Left ventricle myocardium inferior (tissue), 1 donor: ENCODE measurements around the gene ZNF641. TPM values are rescaled to one million over a fixed set of nuclear protein-coding genes. Genes with fewer than 3 reads are reported as not detected.
"Not testable (repeated sequence)": the region's sequence is repeated elsewhere in the genome, so short reads cannot be mapped to it uniquely, and the experiment has no call there.

ENCODE experiments used
- DNase-seq: peaks from one replicate; pipeline ENCODE4 v3.0.0-alpha.2; 2020
- H3K27ac ChIP-seq: fragments of 200-600 bp; replicated peaks from 2 replicates; pipeline ENCODE4 v1.8.0; 2021
- H3K27me3 ChIP-seq: fragments of 200-600 bp; 2 replicates; pipeline ENCODE4 v1.8.0; 2021; ENCODE audit warnings: low read depth
- H3K36me3 ChIP-seq: fragments of 200-600 bp; 2 replicates; pipeline ENCODE4 v1.8.0; 2021
- H3K4me1 ChIP-seq: fragments of 200-600 bp; 2 replicates; pipeline ENCODE4 v1.8.0; 2021
- H3K4me3 ChIP-seq: fragments of 200-600 bp; 2 replicates; pipeline ENCODE4 v1.8.0; 2021; ENCODE audit warnings: mild to moderate bottlenecking, moderate library complexity
- H3K9me3 ChIP-seq: fragments of 200-600 bp; replicated peaks from 2 replicates; pipeline ENCODE4 v1.8.0; 2021
- CTCF ChIP-seq: fragments of 200-600 bp; IDR thresholded peaks from 2 replicates; pipeline ENCODE4 v1.8.0; 2021; ENCODE audit warnings: antibody characterized with exemption, mild to moderate bottlenecking, borderline replicate concordance
- intact Hi-C: fragments of 100-400 bp; cut with micrococcal nuclease; formaldehyde crosslinking; loops from one replicate; pipeline ENCODE4 v1.11.0; 2022
- total RNA-seq: library from RNA; stranded (reverse); fragmentation: NEBNext Ultra II Directional; extraction: Animal tissue kit (Norgen Biotek cat#: 25700); gene quantifications from one replicate; pipeline ENCODE4 v1.2.1, GENCODE V29; 2021
- donor health status: DM: no; HTN: yes; CAD: no; lungs with severe emphysema.

ZNF641 gene
- total RNA-seq, 1 donor from 2014 or later = 16.0 TPM

- no peak for TF ChIP-seq CTCF
- intact Hi-C loops = no loop called here
- Histone ChIP-seq H3K27me3 (no peaks in the 10 kb centered on the region), H3K27ac (no peak overlapping the region), H3K4me3 (no peak overlapping the region), H3K9me3 (no peaks in the 10 kb centered on the region), H3K36me3 (peaks cover 17% of the 10 kb centered on the region), H3K4me1 (no peaks in the 10 kb centered on the region)
- no peak for DNase-seq
These were observed 14.7 kb downstream of the ZNF641 start for GRCh38 chr12:48336061-48336460.

GRCh38 chr12:48334808-48335207 lies 15.9 kb downstream of the ZNF641 start:
- intact Hi-C loops = no loop called here
- no peaks in the 10 kb centered on the region for H3K9me3 ChIP-seq
- H3K27ac ChIP-seq = no peak overlapping the region
- no peak overlapping the region for H3K4me3 ChIP-seq
- peaks cover 5% of the 10 kb centered on the region for H3K36me3 ChIP-seq
- H3K4me1 ChIP-seq = no peaks in the 10 kb centered on the region
- DNase-seq = no peak
- TF ChIP-seq CTCF = no peak
- H3K27me3 ChIP-seq = no peaks in the 10 kb centered on the region

GRCh38 chr12:48333680-48334079 lies 17.0 kb downstream of the ZNF641 start:
- H3K4me3 ChIP-seq, DNase-seq, H3K4me1 ChIP-seq, H3K27ac ChIP-seq, H3K9me3 ChIP-seq, intact Hi-C loops, H3K27me3 ChIP-seq, H3K36me3 ChIP-seq: not testable (repeated sequence)

GRCh38 chr12:48331399-48331798 lies 19.3 kb downstream of the ZNF641 start:
- no peak overlapping the region for H3K4me3 ChIP-seq
- DNase-seq = no peak
- no peak for TF ChIP-seq CTCF
- no peaks in the 10 kb centered on the region for H3K36me3 ChIP-seq
- peaks cover 8% of the 10 kb centered on the region for H3K27me3 ChIP-seq
- H3K9me3 ChIP-seq = no peaks in the 10 kb centered on the region
- no peak overlapping the region for H3K27ac ChIP-seq
- no peaks in the 10 kb centered on the region for H3K4me1 ChIP-seq
- intact Hi-C loops = no loop called here

- DNase-seq = no peak
- no peaks in the 10 kb centered on the region for H3K9me3 ChIP-seq
- no peak overlapping the region for H3K4me3 ChIP-seq
- peaks cover 18% of the 10 kb centered on the region for H3K27me3 ChIP-seq
- no peaks in the 10 kb centered on the region for H3K4me1 ChIP-seq
- intact Hi-C loops = no loop called here
- TF ChIP-seq CTCF = no peak
- no peaks in the 10 kb centered on the region for H3K36me3 ChIP-seq
- no peak overlapping the region for H3K27ac ChIP-seq
These were observed 21.4 kb downstream of the ZNF641 start for GRCh38 chr12:48329199-48329939.

- TF ChIP-seq CTCF = no peak
- no peak for DNase-seq
- Histone ChIP-seq H3K4me1 (peaks cover 3% of the 10 kb centered on the region), H3K27me3 (no peaks in the 10 kb centered on the region), H3K27ac (no peak overlapping the region), H3K9me3 (peaks cover 14% of the 10 kb centered on the region), H3K4me3 (no peak overlapping the region), H3K36me3 (no peaks in the 10 kb centered on the region)
- intact Hi-C loops = no loop called here
These were observed 34.2 kb downstream of the ZNF641 start for GRCh38 chr12:48316491-48316890.
